Neural progenitor cell (in vitro differentiated cells): ENCODE measurements around the gene PIK3C2B.

Experiments used
- CTCF ChIP-seq: fragments of 200-600 bp; sonication (generic); IDR thresholded peaks from 2 replicates; pipeline ENCODE4 v1.5.1; 2017; ENCODE audit warnings: antibody characterized with exemption, mild to moderate bottlenecking
- EZH2 ChIP-seq: fragments of 200-600 bp; sonication (generic); IDR thresholded peaks from 2 replicates; pipeline ENCODE4 v1.6.1; 2017; ENCODE audit warnings: antibody characterized with exemption, mild to moderate bottlenecking, moderate library complexity
- EZH2phosphoT487 ChIP-seq: fragments of 200-600 bp; sonication (generic); IDR thresholded peaks from 2 replicates; pipeline ENCODE4 v1.6.1; 2017; ENCODE audit warnings: antibody characterized with exemption

GRCh38 chr1:204530932-204531331 lies 36.3 kb upstream of the PIK3C2B start:
- no peak for TF ChIP-seq CTCF
- no peak for TF ChIP-seq EZH2phosphoT487
- no peak for TF ChIP-seq EZH2
